Breast epithelium (tissue), 4 donors: ENCODE data around the gene TCEAL5. TPM values are rescaled to one million over a fixed set of nuclear protein-coding genes. Genes with fewer than 3 reads are reported as not detected.
A peak's percentile ranks its signal among the peaks of the same experiment; 100 is the strongest.

Experiments
- DNase-seq, 2 donors: peaks; one replicate each; pipeline ENCODE4 v3.0.0-alpha.2; 2019; ENCODE audit warnings: low spot score in 2 of 2
- H3K27ac ChIP-seq, 2 donors: fragments of 200-600 bp; sonication (generic) in 1 of 2; one replicate each; pipeline ENCODE4 v1.5.1; 2016 to 2019; ENCODE audit warnings: mild to moderate bottlenecking in 1 of 2
- H3K27me3 ChIP-seq, 2 donors: fragments of 200-600 bp; sonication (generic) in 1 of 2; one replicate each; pipeline versions ENCODE4 v1.5.1 to v1.6.0; 2017 to 2019; ENCODE audit warnings: control low read depth in 1 of 2, mild to moderate bottlenecking in 1 of 2
- H3K36me3 ChIP-seq: fragments of 200-600 bp; one replicate; pipeline ENCODE4 v1.5.1; 2019
- H3K4me1 ChIP-seq, 2 donors: fragments of 200-600 bp; sonication (generic); one replicate each; pipeline ENCODE4 v1.5.1; 2016 to 2019; ENCODE audit warnings: control low read depth in 1 of 2
- H3K4me3 ChIP-seq, 3 donors: fragments of 200-600 bp; sonication (generic); 1 replicate in 2 of 3; 2 replicates in 1 of 3; pipeline ENCODE4 v1.5.1; 2016 to 2019; ENCODE audit warnings: mild to moderate bottlenecking in 3 of 3, moderate library complexity in 2 of 3
- H3K9me3 ChIP-seq, 2 donors: fragments of 200-600 bp; sonication (generic) in 1 of 2; one replicate each; pipeline ENCODE4 v1.5.1; 2016 to 2019; ENCODE audit warnings: control low read depth in 1 of 2
- POLR2A ChIP-seq: fragments of 450-650 bp; IDR thresholded peaks from one replicate; pipeline ENCODE4 v1.6.1; 2016; ENCODE audit warnings: antibody characterized with exemption, mild to moderate bottlenecking, moderate library complexity
- POLR2AphosphoS5 ChIP-seq, 3 donors: sonication (generic); formaldehyde crosslinking; IDR thresholded peaks; one replicate each; pipeline ENCODE4 v1.6.1; 2017; ENCODE audit warnings: antibody characterized with exemption in 3 of 3
- intact Hi-C: fragments of 100-400 bp; cut with DNase I; formaldehyde crosslinking; loops from one replicate; pipeline ENCODE4 v1.15.1; 2023; ENCODE audit warnings: low total_unique reads
- total RNA-seq, 3 donors: library from RNA; depleted of rRNA; stranded (reverse); fragments of >200 nt; gene quantifications; one replicate each; pipeline ENCODE4 v1.1.0, GENCODE V29; 2016
- TF ChIP-seq, protein P1 (sequence below), 3 donors: fragments of 450-650 bp; IDR thresholded peaks; one replicate each; pipeline ENCODE4 v1.5.1; 2016 to 2017; ENCODE audit warnings: antibody characterized with exemption in 3 of 3, mild to moderate bottlenecking in 3 of 3, moderate library complexity in 3 of 3

The TCEAL5 gene
- total RNA-seq, 3 donors from 2014 or later = 0.88 to 1.3 TPM; not detected in 1

DNA sequence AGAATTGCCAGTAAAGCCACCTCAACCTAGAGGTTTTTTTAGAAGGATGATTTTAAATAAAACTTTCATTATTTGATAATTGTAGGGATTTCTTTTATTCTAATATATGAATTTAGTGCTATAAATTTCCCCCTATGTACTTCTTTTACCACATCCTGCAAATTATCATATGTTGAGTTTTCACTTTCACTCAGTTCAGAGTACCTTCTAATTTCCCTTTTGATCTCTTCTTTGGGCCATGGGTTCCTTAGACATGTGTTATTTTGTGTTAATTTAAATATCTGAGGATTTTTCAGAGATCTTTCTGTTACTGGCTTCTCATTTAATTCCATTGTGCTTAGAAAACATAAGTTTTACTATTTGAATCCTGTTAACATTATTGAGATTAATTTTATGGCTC lies 28.2 kb upstream of the TCEAL5 start:
- TF ChIP-seq POLR2A = no peak
- TF ChIP-seq, protein P1, sequence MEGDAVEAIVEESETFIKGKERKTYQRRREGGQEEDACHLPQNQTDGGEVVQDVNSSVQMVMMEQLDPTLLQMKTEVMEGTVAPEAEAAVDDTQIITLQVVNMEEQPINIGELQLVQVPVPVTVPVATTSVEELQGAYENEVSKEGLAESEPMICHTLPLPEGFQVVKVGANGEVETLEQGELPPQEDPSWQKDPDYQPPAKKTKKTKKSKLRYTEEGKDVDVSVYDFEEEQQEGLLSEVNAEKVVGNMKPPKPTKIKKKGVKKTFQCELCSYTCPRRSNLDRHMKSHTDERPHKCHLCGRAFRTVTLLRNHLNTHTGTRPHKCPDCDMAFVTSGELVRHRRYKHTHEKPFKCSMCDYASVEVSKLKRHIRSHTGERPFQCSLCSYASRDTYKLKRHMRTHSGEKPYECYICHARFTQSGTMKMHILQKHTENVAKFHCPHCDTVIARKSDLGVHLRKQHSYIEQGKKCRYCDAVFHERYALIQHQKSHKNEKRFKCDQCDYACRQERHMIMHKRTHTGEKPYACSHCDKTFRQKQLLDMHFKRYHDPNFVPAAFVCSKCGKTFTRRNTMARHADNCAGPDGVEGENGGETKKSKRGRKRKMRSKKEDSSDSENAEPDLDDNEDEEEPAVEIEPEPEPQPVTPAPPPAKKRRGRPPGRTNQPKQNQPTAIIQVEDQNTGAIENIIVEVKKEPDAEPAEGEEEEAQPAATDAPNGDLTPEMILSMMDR (IDR thresholded peaks at IDR 0.05) = no peak
- no peak for TF ChIP-seq POLR2AphosphoS5 (IDR thresholded peaks at IDR 0.05)

DNA sequence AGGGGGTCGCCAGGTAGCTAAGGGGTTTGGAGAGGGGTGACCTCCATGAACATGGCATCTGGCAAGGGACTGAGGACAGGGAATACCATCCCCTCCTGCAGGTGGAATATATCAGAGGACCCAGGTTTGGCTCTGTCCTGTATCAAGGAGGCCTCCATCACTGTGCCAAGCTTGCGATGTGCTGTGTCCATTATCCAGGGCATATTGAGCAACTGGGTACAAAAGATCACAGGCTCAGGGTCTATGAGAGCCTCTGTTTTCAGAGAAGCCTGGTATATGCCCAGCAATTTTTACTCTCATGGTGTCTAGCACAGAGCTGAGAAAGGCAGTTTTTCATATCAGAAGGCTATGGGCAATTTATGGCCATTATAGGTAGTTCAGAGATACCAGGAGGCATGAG lies 16.6 kb upstream of the TCEAL5 start:
- H3K27me3 ChIP-seq = peaks cover 0 to 38% of the 10 kb centered on the region in 2 donors
- TF ChIP-seq, protein P1 (IDR thresholded peaks at IDR 0.05) = no peak
- TF ChIP-seq POLR2A = no peak

More for the DNA sequence above, 28.2 kb upstream of the TCEAL5 start:
- no peaks in the 10 kb centered on the region for H3K9me3 ChIP-seq
- H3K27ac ChIP-seq = no peak overlapping the region
- H3K4me3 ChIP-seq = no peak overlapping the region
- no peaks in the 10 kb centered on the region for H3K36me3 ChIP-seq
- peaks cover 0 to 40% of the 10 kb centered on the region in 2 donors for H3K27me3 ChIP-seq
- no peak for DNase-seq
- intact Hi-C loops = no loop called here
- H3K4me1 ChIP-seq = no peaks in the 10 kb centered on the region

GRCh38 chrX:103279624-103280023 lies 3.1 kb upstream of the TCEAL5 start:
- Histone ChIP-seq H3K4me1 (no peaks in the 10 kb centered on the region), H3K27me3 (peaks cover 3 to 61% of the 10 kb centered on the region in 2 donors), H3K4me3 (no peak overlapping the region), H3K27ac (no peak overlapping the region), H3K9me3 (no peaks in the 10 kb centered on the region), H3K36me3 (no peaks in the 10 kb centered on the region)
- intact Hi-C loops = no loop called here
- DNase-seq = no peak
- no peak for TF ChIP-seq POLR2A
- TF ChIP-seq, protein P1 (IDR thresholded peaks at IDR 0.05) = no peak
- TF ChIP-seq POLR2AphosphoS5 (IDR thresholded peaks at IDR 0.05) = no peak

More for the DNA sequence above, 16.6 kb upstream of the TCEAL5 start:
- no peaks in the 10 kb centered on the region for H3K4me1 ChIP-seq
- intact Hi-C loops = no loop called here
- H3K9me3 ChIP-seq = peaks cover 0 to 6% of the 10 kb centered on the region in 2 donors
- H3K27ac ChIP-seq = no peak overlapping the region
- DNase-seq = no peak
- H3K4me3 ChIP-seq = no peak overlapping the region
- no peaks in the 10 kb centered on the region for H3K36me3 ChIP-seq

GRCh38 chrX:103275947-103276567 lies 493 bp downstream of the TCEAL5 start:
- TF ChIP-seq, protein P1 (IDR thresholded peaks at IDR 0.05) = no peak
- TF ChIP-seq POLR2A (no peak), POLR2AphosphoS5 (IDR thresholded peaks at IDR 0.05) (no peak)
- Histone ChIP-seq H3K27me3 (peaks cover 3 to 73% of the 10 kb centered on the region in 2 donors), H3K4me1 (no peaks in the 10 kb centered on the region), H3K4me3 (peak overlapping the region in 2 of 3 donors; percentile 40 to 56), H3K9me3 (no peaks in the 10 kb centered on the region), H3K27ac (no peak overlapping the region), H3K36me3 (no peaks in the 10 kb centered on the region)
- DNase-seq = no peak
- intact Hi-C loops = no loop called here

- H3K4me1 ChIP-seq = no peaks in the 10 kb centered on the region
- H3K27ac ChIP-seq = no peak overlapping the region
- no peak overlapping the region for H3K4me3 ChIP-seq
- intact Hi-C loops = no loop called here
- no peak for TF ChIP-seq POLR2AphosphoS5 (IDR thresholded peaks at IDR 0.05)
- TF ChIP-seq, protein P1 (IDR thresholded peaks at IDR 0.05) = no peak
- TF ChIP-seq POLR2A = no peak
- no peaks in the 10 kb centered on the region for H3K36me3 ChIP-seq
- no peak for DNase-seq
- H3K9me3 ChIP-seq = no peaks in the 10 kb centered on the region
- H3K27me3 ChIP-seq = peaks cover 3 to 63% of the 10 kb centered on the region in 2 donors
These were observed 2.3 kb downstream of the TCEAL5 start for GRCh38 chrX:103274284-103274683.
